Tibial artery (tissue), 4 donors: ENCODE data around the gene TARBP1.
A peak's percentile ranks its signal among the peaks of the same experiment; 100 is the strongest.
"Not testable (repeated sequence)": the region's sequence is repeated elsewhere in the genome, so short reads cannot be mapped to it uniquely, and the experiment has no call there.

Experiments
- DNase-seq, 2 donors: peaks; one replicate each; pipeline ENCODE4 v3.0.0-alpha.2; 2019
- H3K27ac ChIP-seq, 2 donors: fragments of 200-600 bp; sonication (generic) in 1 of 2; 1 replicate in 1 of 2; 2 replicates in 1 of 2; pipeline ENCODE4 v1.5.1; 2018 to 2019; ENCODE audit warnings: mild to moderate bottlenecking in 1 of 2
- H3K27me3 ChIP-seq, 2 donors: fragments of 200-600 bp; sonication (generic) in 1 of 2; one replicate each; pipeline versions ENCODE4 v1.5.1 to v1.6.0; 2016 to 2019
- H3K36me3 ChIP-seq, 3 donors: fragments of 200-600 bp; sonication (generic) in 2 of 3; one replicate each; pipeline ENCODE4 v1.5.1; 2016 to 2019; ENCODE audit warnings: mild to moderate bottlenecking in 2 of 3
- H3K4me1 ChIP-seq, 4 donors: fragments of 200-600 bp; sonication (generic) in 2 of 4; 1 replicate in 3 of 4; 2 replicates in 1 of 4; pipeline ENCODE4 v1.5.1; 2016 to 2019
- H3K4me3 ChIP-seq, 2 donors: fragments of 200-600 bp; sonication (generic) in 1 of 2; 1 replicate in 1 of 2; 2 replicates in 1 of 2; pipeline ENCODE4 v1.5.1; 2018 to 2019; ENCODE audit warnings: mild to moderate bottlenecking in 2 of 2
- H3K9me3 ChIP-seq, 3 donors: fragments of 200-600 bp; sonication (generic) in 1 of 3; one replicate each; pipeline ENCODE4 v1.5.1; 2016 to 2019
- CTCF ChIP-seq, 2 experiments: fragments of 200-600 bp in 1 of 2; fragments of 450-650 bp in 1 of 2; IDR thresholded peaks; one replicate each; pipeline ENCODE4 v1.5.1; 2017 to 2019; ENCODE audit warnings: antibody characterized with exemption in 2 of 2, mild to moderate bottlenecking in 1 of 2, moderate library complexity in 1 of 2
- intact Hi-C: fragments of 100-400 bp; cut with DNase I; formaldehyde crosslinking; loops from one replicate; pipeline ENCODE4 v1.15.0; 2023; ENCODE audit warnings: low total_unique reads

TARBP1 gene

GRCh38 chr1:234507626-234508387 lies 28.8 kb upstream of the TARBP1 start:
- intact Hi-C loops = no loop called here
- H3K27ac ChIP-seq = no peak overlapping the region
- no peaks in the 10 kb centered on the region for H3K9me3 ChIP-seq
- no peaks in the 10 kb centered on the region for H3K36me3 ChIP-seq
- no peak for DNase-seq
- no peak overlapping the region for H3K4me3 ChIP-seq
- H3K4me1 ChIP-seq = peaks cover 0 to 21% (median 4%) of the 10 kb centered on the region in 4 donors
- H3K27me3 ChIP-seq = no peaks in the 10 kb centered on the region
- TF ChIP-seq CTCF (IDR thresholded peaks at IDR 0.05) = no peak

DNA sequence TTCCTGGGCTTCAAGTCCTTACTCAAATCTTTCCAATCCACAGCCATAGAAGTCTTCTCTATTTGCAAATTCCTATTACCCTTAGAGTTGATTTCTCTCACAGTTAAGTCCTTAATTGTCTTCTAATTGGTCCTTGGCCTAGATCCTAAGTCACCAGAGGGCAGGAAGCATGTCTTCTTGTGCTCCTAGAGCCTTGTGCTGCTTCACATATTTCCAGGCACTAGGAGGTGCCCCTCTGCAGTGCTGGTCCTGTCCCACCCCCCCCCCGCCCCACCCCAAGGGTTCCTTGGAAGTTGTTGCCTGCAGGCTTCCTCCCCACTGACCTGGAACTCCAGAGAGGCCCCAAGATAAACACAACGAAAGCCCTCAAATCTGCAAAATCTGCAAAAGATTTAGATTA lies 28.1 kb upstream of the TARBP1 start:
- no peak overlapping the region for H3K27ac ChIP-seq
- H3K4me3 ChIP-seq = no peak overlapping the region
- DNase-seq = no peak
- no peaks in the 10 kb centered on the region for H3K9me3 ChIP-seq
- H3K4me1 ChIP-seq = peaks cover 0 to 23% (median 4%) of the 10 kb centered on the region in 4 donors
- intact Hi-C loops = no loop called here
- H3K36me3 ChIP-seq = no peaks in the 10 kb centered on the region
- TF ChIP-seq CTCF (IDR thresholded peaks at IDR 0.05) = no peak
- H3K27me3 ChIP-seq = no peaks in the 10 kb centered on the region

DNA sequence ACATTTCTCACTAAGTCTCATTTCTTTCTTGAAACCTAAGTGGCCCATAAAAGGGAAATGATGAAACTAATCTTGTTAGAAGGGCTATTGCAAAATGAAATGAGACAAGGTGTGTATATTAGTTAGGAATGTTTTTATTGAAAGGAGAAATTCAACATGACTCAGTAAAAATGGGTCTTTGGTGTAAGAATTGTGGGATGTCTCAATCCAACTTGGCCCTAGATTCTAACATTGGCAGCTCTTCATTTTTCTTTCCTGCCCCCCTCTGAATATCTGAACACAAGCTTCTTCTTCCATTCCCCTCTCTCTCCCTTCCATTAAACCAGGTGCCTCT lies 26.8 kb upstream of the TARBP1 start:
- no peak overlapping the region for H3K27ac ChIP-seq

GRCh38 chr1:234504969-234505768 lies 26.2 kb upstream of the TARBP1 start:
- no peak for DNase-seq
- Histone ChIP-seq H3K36me3 (no peaks in the 10 kb centered on the region), H3K27ac (no peak overlapping the region), H3K27me3 (no peaks in the 10 kb centered on the region), H3K9me3 (no peaks in the 10 kb centered on the region), H3K4me3 (no peak overlapping the region), H3K4me1 (peaks cover 0 to 35% (median 7%) of the 10 kb centered on the region in 4 donors)
- TF ChIP-seq CTCF (IDR thresholded peaks at IDR 0.05) = no peak
- intact Hi-C loops = loop anchor here (5.0 kb wide), 1 partner anchor 32 kb away; no protein-coding TSS in a partner anchor

More for the DNA sequence above, 26.8 kb upstream of the TARBP1 start:
- intact Hi-C loops = no loop called here
- Histone ChIP-seq H3K4me3 (no peak overlapping the region), H3K4me1 (peaks cover 0 to 29% (median 4%) of the 10 kb centered on the region in 4 donors), H3K36me3 (no peaks in the 10 kb centered on the region), H3K27me3 (no peaks in the 10 kb centered on the region), H3K9me3 (no peaks in the 10 kb centered on the region)
- no peak for TF ChIP-seq CTCF (IDR thresholded peaks at IDR 0.05)
- no peak for DNase-seq

DNA sequence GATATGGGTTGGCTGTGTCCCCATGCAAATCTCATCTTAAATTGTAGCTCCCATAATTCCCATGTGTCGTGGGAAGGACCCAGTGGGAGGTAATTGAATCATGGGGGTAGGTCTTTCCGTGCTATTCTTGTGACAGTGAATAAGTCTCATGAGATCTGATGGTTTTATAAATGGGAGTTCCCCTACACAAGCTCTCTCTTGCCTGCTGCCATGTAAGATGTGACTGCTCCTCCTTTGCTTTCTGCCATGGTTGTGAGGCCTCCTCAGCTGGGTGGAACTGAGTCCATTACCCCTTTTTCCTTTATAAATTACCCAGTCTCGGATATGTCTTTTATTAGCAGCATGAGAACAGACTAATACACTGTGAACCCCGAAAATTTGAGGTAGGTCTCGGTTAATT lies 25.3 kb upstream of the TARBP1 start:
- H3K9me3 ChIP-seq, H3K36me3 ChIP-seq, H3K27me3 ChIP-seq, DNase-seq, H3K4me3 ChIP-seq: not testable (repeated sequence)
- intact Hi-C loops = loop anchor here (5.0 kb wide), 1 partner anchor 33 kb away; no protein-coding TSS in a partner anchor
- peaks cover 0 to 36% (median 16%) of the 10 kb centered on the region in 4 donors for H3K4me1 ChIP-seq
- H3K27ac ChIP-seq = peak overlapping the region; percentile 43 to 60
